Uterus (tissue), 2 donors: ENCODE measurements around the gene TLE1.

Source experiments
- CTCF ChIP-seq, 4 experiments: fragments of 200-600 bp in 2 of 4; fragments of 450-650 bp in 2 of 4; sonication (generic) in 2 of 4; IDR thresholded peaks; one replicate each; pipeline ENCODE4 v1.5.1; 2016 to 2019; ENCODE audit warnings: antibody characterized with exemption in 4 of 4, mild to moderate bottlenecking in 2 of 4, moderate library complexity in 1 of 4
- POLR2A ChIP-seq, 2 donors: fragments of 450-650 bp; IDR thresholded peaks; one replicate each; pipeline ENCODE4 v1.6.1; 2016; ENCODE audit warnings: antibody characterized with exemption in 2 of 2, mild to moderate bottlenecking in 1 of 2, moderate library complexity in 1 of 2

DNA sequence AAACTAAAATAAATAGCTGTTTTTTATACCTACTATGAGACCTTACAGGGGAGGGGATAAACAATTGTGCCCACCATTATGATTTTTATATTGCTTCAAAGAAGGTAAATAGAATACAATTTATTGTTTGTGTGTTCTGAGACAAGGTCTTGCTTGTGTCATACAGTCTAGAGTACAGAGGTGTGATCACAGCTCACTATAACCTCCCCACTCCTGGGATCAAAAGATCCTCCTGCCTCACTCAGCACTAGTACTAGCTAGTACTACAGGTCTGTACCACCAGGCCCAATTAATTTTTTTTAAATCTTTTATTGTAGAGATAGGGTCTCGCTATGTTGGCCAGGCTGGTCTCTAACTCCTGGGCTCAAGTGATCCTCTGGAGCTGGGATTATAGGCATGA, 11.3 kb downstream of the TLE1 start:
- TF ChIP-seq CTCF (IDR thresholded peaks at IDR 0.05) (no peak), POLR2A (IDR thresholded peaks at IDR 0.05) (no peak)
